Measurements from ENCODE around the gene NF1. TPM values are rescaled to one million over a fixed set of nuclear protein-coding genes. Genes with fewer than 3 reads are reported as not detected.

Gene NF1
- total RNA-seq, 1 experiment from 2014 or later: 16.4 TPM

- H3K27me3 ChIP-seq (ENCODE audit: low read length): no peaks in the 10 kb centered on the region
- DNase-seq (no peak), ATAC-seq (no peak)
These were observed 201.4 kb downstream of the NF1 start for GRCh38 chr17:31296142-31296541.

DNA sequence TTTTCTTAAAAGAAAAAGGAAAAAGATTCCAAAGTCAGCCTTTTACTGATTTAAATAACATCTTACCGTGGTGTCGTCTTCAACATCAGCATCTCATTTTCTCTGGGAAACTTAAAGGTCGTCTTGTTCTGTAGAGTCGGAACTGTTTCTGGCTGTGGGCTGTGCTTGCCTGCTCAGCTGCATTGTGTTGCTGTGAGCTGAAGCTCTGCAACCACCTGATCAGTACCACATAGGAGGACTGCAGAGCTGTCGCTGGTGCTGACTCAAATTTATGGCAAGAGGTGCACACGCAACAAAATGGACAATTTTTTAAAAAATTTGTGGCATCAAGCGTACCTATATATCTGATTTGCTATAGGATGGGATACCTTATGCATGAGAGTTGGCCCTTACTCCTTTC, 202.3 kb downstream of the NF1 start, which contains the start of gene OMG:
Gene OMG, minus strand, starts transcription at position 150 of the 400 bp plus-strand sequence. CDS start 908 bp downstream, outside the sequence.
- no peaks in the 10 kb centered on the region for H3K79me2 ChIP-seq (ENCODE audit: low read length)
- no peak within 1 kb of the TSS for H3K9ac ChIP-seq (ENCODE audit: low read length)
- H3K9me3 ChIP-seq (ENCODE audit: low read length): no peaks in the 10 kb centered on the region
- H3K27ac ChIP-seq (ENCODE audit: low read length): no peak within 1 kb of the TSS
- TF ChIP-seq EZH2 (IDR thresholded peaks at IDR 0.05; ENCODE audit: low read length, unreplicated experiment) (no peak), CTCF (conservative IDR thresholded peaks at IDR 0.05; ENCODE audit: low read depth, low read length) (no peak), EZH2phosphoT487 (IDR thresholded peaks at IDR 0.05; ENCODE audit: borderline replicate concordance, low read length) (no peak)
- POLR2A ChIA-PET (ENCODE audit: unreplicated experiment): no interaction called here
- no peaks in the 10 kb centered on the region for H3K36me3 ChIP-seq (ENCODE audit: low read depth, low read length)
- H3K4me1 ChIP-seq (ENCODE audit: insufficient read depth, low read length): no peaks in the 10 kb centered on the region
- CTCF ChIA-PET: no interaction called here
- H4K20me1 ChIP-seq (ENCODE audit: low read length): no peaks in the 10 kb centered on the region
- no peak for DNase-seq
- intact Hi-C loops (cut with micrococcal nuclease): no loop called here
- H2AFZ ChIP-seq (ENCODE audit: low read length): no peak within 1 kb of the TSS
- no peaks in the 10 kb centered on the region for H3K9me2 ChIP-seq (replicated peaks; ENCODE audit: low read length)
- no peak within 1 kb of the TSS for H3K4me3 ChIP-seq (ENCODE audit: low read length)
- H3F3A ChIP-seq (ENCODE audit: low read length, unreplicated experiment): no peaks in the 10 kb centered on the region
- BruUV-seq (replicated peaks): no TSS peak
- no peaks in the 10 kb centered on the region for H3K27me3 ChIP-seq (ENCODE audit: low read length)
- no peak for ATAC-seq
- no peak within 1 kb of the TSS for H3K4me2 ChIP-seq (ENCODE audit: low read length)

More at GRCh38 chr17:31296142-31296541, 201.4 kb downstream of the NF1 start:
- Histone ChIP-seq H3K9me2 (replicated peaks; ENCODE audit: low read length) (no peaks in the 10 kb centered on the region), H4K20me1 (ENCODE audit: low read length) (no peaks in the 10 kb centered on the region), H3K9ac (ENCODE audit: low read length) (no peak overlapping the region), H3K4me3 (ENCODE audit: low read length) (no peak overlapping the region), H3K4me2 (ENCODE audit: low read length) (no peak overlapping the region), H3K79me2 (ENCODE audit: low read length) (no peaks in the 10 kb centered on the region), H3K4me1 (ENCODE audit: insufficient read depth, low read length) (no peaks in the 10 kb centered on the region), H3K27ac (ENCODE audit: low read length) (no peak overlapping the region), H3F3A (ENCODE audit: low read length, unreplicated experiment) (no peaks in the 10 kb centered on the region), H2AFZ (ENCODE audit: low read length) (no peak overlapping the region), H3K9me3 (ENCODE audit: low read length) (no peaks in the 10 kb centered on the region), H3K36me3 (ENCODE audit: low read depth, low read length) (no peaks in the 10 kb centered on the region)
- ChIA-PET CTCF (no interaction called here), POLR2A (ENCODE audit: unreplicated experiment) (no interaction called here)
- TF ChIP-seq CTCF (conservative IDR thresholded peaks at IDR 0.05; ENCODE audit: low read depth, low read length) (no peak), EZH2phosphoT487 (IDR thresholded peaks at IDR 0.05; ENCODE audit: borderline replicate concordance, low read length) (no peak), EZH2 (IDR thresholded peaks at IDR 0.05; ENCODE audit: low read length, unreplicated experiment) (no peak)
- BruUV-seq (replicated peaks): no TSS peak
- intact Hi-C loops (cut with micrococcal nuclease): no loop called here

- TF ChIP-seq EZH2phosphoT487 (IDR thresholded peaks at IDR 0.05; ENCODE audit: borderline replicate concordance, low read length): no peak
- Histone ChIP-seq H3K9me2 (replicated peaks; ENCODE audit: low read length) (no peaks in the 10 kb centered on the region), H3K4me2 (ENCODE audit: low read length) (no peak overlapping the region), H3F3A (ENCODE audit: low read length, unreplicated experiment) (no peaks in the 10 kb centered on the region), H3K27me3 (ENCODE audit: low read length) (no peaks in the 10 kb centered on the region), H3K9ac (ENCODE audit: low read length) (no peak overlapping the region), H3K36me3 (ENCODE audit: low read depth, low read length) (no peaks in the 10 kb centered on the region), H3K4me1 (ENCODE audit: insufficient read depth, low read length) (no peaks in the 10 kb centered on the region), H3K79me2 (ENCODE audit: low read length) (no peaks in the 10 kb centered on the region), H3K27ac (ENCODE audit: low read length) (no peak overlapping the region), H4K20me1 (ENCODE audit: low read length) (no peaks in the 10 kb centered on the region), H3K9me3 (ENCODE audit: low read length) (no peaks in the 10 kb centered on the region), H3K4me3 (ENCODE audit: low read length) (no peak overlapping the region), H2AFZ (ENCODE audit: low read length) (no peak overlapping the region)
- ChIA-PET CTCF (no interaction called here), POLR2A (ENCODE audit: unreplicated experiment) (no interaction called here)
- no peak for ATAC-seq
- no TSS peak for BruUV-seq (replicated peaks)
- intact Hi-C loops (cut with micrococcal nuclease): loop anchor here (10.0 kb wide), 1 partner anchor 45 kb away; no protein-coding TSS in a partner anchor
- DNase-seq: no peak
These were observed 204.8 kb downstream of the NF1 start for GRCh38 chr17:31299624-31300023.

Data from PC-3 (cell line).